Activated CD8-positive, alpha-beta memory T cell treated with anti-CD3 and anti-CD28 coated beads, Interleukin-2, amount 50 U/mL, for 24 hours (primary cell): ENCODE results near the gene RCC1.
"Not testable (repeated sequence)": the region's sequence is repeated elsewhere in the genome, so short reads cannot be mapped to it uniquely, and the experiment has no call there.

Experiments
- DNase-seq: peaks from one replicate; pipeline ENCODE4 v3.0.0-alpha.2; 2020; ENCODE audit errors: extremely low read depth

The RCC1 gene

GRCh38 chr1:28505406-28506187, at the start of gene RCC1:
TSS of gene RCC1 (plus strand) at chr1:28506043. CDS start at chr1:28529867, 23,824 bp downstream.
- peak; percentile 88 for DNase-seq

- DNase-seq: no peak
These were observed 49.8 kb upstream of the RCC1 start for GRCh38 chr1:28456078-28456477.

- DNase-seq: no peak
These were observed 48.2 kb upstream of the RCC1 start for GRCh38 chr1:28457678-28458077.

- no peak for DNase-seq
These were observed 47.3 kb upstream of the RCC1 start for GRCh38 chr1:28458237-28459228.

- DNase-seq: no peak
These were observed 39.5 kb upstream of the RCC1 start for GRCh38 chr1:28466226-28466778.

- no peak for DNase-seq
These were observed 35.7 kb upstream of the RCC1 start for GRCh38 chr1:28470146-28470545.

- DNase-seq: not testable (repeated sequence)
These were observed 26.3 kb upstream of the RCC1 start for GRCh38 chr1:28479497-28479896.

GRCh38 chr1:28480308-28480707, 25.5 kb upstream of the RCC1 start:
- no peak for DNase-seq

- no peak for DNase-seq
These were observed 23.7 kb upstream of the RCC1 start for GRCh38 chr1:28482138-28482537.

GRCh38 chr1:28482702-28483101, 23.1 kb upstream of the RCC1 start:
- DNase-seq: no peak

- no peak for DNase-seq
These were observed 11.1 kb upstream of the RCC1 start for GRCh38 chr1:28494737-28495136.

- DNase-seq: no peak
These were observed 6.3 kb upstream of the RCC1 start for GRCh38 chr1:28499553-28499952.

- no peak for DNase-seq
These were observed 3.9 kb upstream of the RCC1 start for GRCh38 chr1:28501925-28502324.

- DNase-seq: no peak
These were observed 2.7 kb upstream of the RCC1 start for GRCh38 chr1:28503117-28503516.

GRCh38 chr1:28506907-28507246, 1.0 kb downstream of the RCC1 start:
- DNase-seq: no peak

- no peak for DNase-seq
These were observed 1.4 kb downstream of the RCC1 start for GRCh38 chr1:28507247-28507645.

GRCh38 chr1:28507646-28508434, 2.0 kb downstream of the RCC1 start:
- no peak for DNase-seq

GRCh38 chr1:28508435-28508754, 2.6 kb downstream of the RCC1 start:
- DNase-seq: no peak

- no peak for DNase-seq
These were observed 3.9 kb downstream of the RCC1 start for GRCh38 chr1:28509705-28510272.

- no peak for DNase-seq
These were observed 4.6 kb downstream of the RCC1 start for GRCh38 chr1:28510273-28510969.

- no peak for DNase-seq
These were observed 5.2 kb downstream of the RCC1 start for GRCh38 chr1:28510970-28511440.
